ENCODE data around the gene ELFN2.

DNA sequence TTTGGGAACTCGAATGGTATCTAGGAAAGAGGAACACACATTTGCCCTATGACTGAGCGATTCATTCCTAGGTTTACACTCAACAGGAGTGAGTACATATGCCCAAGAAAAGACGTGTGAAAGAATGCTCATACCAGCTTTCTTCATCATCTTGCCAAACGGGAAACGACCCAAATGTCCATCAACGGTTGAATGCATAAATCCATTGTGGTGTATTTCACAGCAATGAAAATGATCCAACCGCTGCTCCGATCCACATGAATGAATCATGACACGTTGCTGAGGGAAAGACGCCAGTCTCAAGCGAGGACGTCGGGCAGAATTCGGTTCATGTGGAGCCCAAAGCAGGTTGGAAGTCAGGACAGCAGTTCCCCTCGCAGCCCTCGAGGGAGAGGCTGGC lies 73.4 kb downstream of the ELFN2 start:
- TF ChIP-seq CTCF (IDR thresholded peaks at IDR 0.05) (no peak), POLR2A (IDR thresholded peaks at IDR 0.05) (no peak), EP300 (IDR thresholded peaks at IDR 0.05) (no peak)
